Stimulated activated CD4-positive, alpha-beta T cell treated with anti-CD3 and anti-CD28 coated beads, Interleukin-4, amount 100 ng/mL, for 4 hours (primary cell): ENCODE data around the gene STK32B.

Source experiments
- DNase-seq, 2 experiments: peaks; one replicate each; pipeline ENCODE4 v3.0.0-alpha.2; 2020

The STK32B gene

GRCh38 chr4:5078009-5078408 lies 26.7 kb downstream of the STK32B start:
- no peak for DNase-seq

- no peak for DNase-seq
Measured at GRCh38 chr4:5079581-5079980, 28.3 kb downstream of the STK32B start.

- DNase-seq: no peak
Measured at GRCh38 chr4:5081441-5081999, 30.2 kb downstream of the STK32B start.

- DNase-seq: no peak
Measured at GRCh38 chr4:5082376-5082775, 31.1 kb downstream of the STK32B start.

- DNase-seq: no peak
Measured at GRCh38 chr4:5084911-5085475, 33.7 kb downstream of the STK32B start.

- DNase-seq: no peak
Measured at GRCh38 chr4:5086535-5086934, 35.3 kb downstream of the STK32B start.

- DNase-seq: no peak
Measured at GRCh38 chr4:5096261-5096660, 45.0 kb downstream of the STK32B start.

- DNase-seq: no peak
Measured at GRCh38 chr4:5098176-5098575, 46.9 kb downstream of the STK32B start.

DNA sequence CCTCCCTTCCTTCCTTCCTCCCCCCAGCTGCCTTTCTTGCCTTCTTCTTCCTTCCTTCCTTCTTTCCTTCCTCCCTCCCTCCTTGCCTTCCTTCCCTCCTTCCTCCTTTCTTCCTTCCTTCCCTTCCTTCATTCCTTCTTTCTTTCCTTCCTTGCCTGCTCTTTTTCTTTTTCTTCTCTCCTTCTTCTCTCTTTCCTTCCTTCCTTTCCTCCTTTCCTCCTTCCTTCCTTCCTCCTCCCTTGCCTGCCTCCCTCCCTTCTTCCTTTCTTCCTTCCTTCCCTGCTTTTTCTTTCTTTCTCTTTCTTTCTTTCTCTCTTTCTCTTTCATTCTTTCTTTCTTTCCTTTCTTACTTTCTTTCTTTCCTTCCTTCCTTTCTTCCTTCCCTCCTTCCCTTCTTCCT lies 49.1 kb downstream of the STK32B start:
- no peak for DNase-seq

DNA sequence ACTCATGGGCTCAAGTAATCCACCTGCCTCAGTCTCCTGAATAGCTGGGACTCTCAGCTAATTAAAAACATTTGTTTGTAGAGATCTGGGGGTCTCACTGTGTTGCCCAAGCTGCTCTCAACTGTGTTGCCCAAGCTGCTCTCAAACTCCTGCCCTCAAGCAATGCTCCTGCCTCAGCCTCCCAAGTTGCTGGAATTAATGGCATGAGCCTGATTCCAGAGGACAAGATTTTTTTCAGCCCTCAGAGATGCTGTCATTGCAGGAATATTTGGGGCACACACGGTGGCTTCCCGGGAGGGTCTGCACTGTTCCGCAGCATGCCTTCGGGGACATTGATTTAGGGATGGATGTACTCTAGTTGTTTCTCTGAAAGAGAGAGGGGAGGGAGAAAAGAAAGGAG lies 49.7 kb downstream of the STK32B start:
- DNase-seq: no peak

DNA sequence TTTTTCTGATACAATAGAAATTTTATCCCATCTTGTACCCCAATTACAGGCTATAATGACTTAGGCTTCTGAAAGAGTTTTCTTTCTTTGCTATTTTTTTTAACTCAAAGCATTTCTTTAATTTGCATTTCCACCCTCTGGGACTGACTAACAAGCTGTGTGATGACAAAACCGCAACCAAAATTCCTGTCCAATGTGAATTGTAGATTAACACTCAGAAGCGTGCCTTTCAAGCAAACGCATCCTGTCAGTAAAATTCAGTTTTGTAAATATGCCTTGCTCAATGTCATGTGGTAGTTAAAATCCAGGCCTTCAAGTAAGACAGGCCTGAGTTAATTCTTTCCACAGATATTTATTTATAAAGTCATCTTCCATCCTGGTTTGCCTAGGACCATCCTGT lies 50.3 kb downstream of the STK32B start:
- no peak for DNase-seq

DNA sequence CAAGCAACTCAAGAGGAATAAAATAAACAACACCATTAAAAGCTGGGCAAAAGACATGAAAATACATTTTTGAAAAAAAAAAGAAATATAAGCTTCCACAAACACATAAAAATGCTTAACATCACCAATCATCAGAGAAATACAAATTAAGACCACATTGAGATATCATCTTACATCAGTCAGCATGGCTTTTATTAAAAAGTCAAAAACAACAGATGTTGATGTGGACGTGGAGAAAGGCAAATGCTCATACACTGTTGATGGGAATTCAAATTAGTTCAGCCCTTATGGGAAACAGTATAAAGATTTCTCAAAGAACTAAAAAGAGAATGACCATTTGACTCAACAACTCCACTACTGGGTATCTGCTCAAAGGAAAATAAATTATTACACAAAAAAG lies 59.6 kb downstream of the STK32B start:
- DNase-seq: no peak

DNA sequence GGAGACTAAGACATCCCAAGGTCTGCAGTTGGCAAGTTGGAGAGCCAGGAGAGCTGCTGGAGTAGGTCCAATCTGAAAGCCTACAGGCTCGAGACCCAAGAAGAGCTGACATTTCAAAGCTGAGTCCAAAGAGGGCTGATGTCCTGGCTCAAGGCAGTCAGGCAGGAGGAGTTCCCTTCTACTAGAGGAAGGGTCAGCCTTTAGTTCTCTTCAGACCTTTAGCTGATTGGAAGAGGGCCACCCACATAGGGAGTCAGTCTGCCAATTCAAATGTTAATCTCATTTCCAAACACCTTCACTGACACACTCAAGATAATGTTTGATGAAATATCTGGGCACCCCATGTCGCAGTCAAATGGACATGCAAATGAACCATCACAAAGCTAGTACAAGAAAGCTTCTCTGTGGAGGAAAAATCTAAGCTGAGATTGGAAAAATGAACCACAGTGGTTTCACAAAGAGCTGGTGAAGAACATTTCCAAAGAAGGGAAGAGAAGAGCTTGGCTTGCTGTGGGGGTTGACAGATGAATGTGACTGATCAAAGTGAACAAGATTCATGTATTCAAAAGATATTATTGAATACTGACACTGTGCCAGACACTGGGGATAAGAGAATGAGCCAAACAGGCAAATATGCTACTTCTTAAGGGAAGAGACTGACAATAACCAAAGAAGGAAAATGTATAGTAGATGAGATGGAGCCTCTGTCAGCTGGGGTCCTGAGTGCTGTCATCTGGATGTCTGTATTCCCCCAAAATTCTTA lies 61.2 kb downstream of the STK32B start:
- DNase-seq: no peak

- no peak for DNase-seq
Measured at GRCh38 chr4:5114950-5115349, 63.7 kb downstream of the STK32B start.

- DNase-seq: no peak
Measured at GRCh38 chr4:5118091-5118786, 67.0 kb downstream of the STK32B start.

DNA sequence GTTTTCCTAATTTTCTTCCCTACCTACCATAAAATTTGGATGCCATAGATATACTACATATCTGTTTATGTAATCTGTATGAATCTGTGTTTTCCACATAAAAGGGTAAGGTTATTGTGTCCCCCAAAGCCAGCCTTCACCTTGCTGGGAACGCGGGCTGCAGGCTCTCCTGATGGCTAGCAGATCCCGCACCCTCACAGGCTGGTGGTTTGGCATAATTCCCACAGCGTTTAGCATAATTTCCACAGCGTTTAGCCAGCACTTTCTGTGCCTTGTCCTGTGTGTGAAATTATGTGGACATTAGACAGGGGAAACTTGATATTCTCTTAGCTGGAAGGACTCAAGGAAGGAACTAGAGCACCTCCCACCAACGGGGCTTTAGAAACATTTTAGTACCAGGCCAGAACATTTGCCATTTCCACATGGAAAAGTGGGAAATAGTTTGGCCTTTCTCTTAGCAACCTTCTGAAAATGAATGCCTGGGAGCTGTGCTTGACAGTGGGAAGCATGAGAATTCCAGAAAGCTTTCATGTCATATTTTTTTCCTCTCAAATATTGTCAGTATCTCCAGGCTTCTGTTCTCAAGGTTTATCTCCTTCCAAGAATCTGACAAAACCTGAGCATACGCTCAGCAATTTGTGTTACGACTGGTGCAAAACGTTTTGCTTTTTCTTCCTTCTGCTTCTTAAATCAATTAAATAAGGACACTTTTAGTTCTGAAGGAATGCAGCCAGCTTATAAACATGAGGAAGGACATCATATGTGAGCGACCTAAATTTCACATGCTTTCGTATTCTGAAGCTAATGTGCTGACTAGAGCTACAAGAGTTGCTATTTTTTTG lies 67.9 kb downstream of the STK32B start:
- no peak for DNase-seq

GRCh38 chr4:5120067-5120466 lies 68.8 kb downstream of the STK32B start:
- no peak for DNase-seq

- no peak for DNase-seq
Measured at GRCh38 chr4:5120468-5120867, 69.2 kb downstream of the STK32B start.

DNA sequence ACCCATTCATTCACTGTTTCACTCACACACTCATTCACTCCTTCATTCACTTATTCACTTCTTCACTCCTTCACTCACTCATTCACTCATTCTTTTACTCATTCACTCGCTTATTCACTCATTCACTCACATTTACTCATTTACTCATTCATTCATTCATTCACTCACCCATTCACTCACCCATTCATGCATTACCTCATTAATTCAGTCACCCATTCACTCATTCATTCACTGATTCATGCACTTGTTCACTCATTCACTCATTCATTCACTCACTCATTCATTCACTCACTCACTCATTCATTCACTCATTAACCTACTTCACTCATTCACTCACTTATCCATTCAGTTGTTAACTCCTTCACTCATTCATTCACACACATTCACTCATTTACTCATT lies 70.8 kb downstream of the STK32B start:
- no peak for DNase-seq

- DNase-seq: no peak
Measured at GRCh38 chr4:5124876-5125275, 73.6 kb downstream of the STK32B start.

GRCh38 chr4:5125321-5125720 lies 74.0 kb downstream of the STK32B start:
- no peak for DNase-seq

GRCh38 chr4:5126231-5126630 lies 75.0 kb downstream of the STK32B start:
- DNase-seq: no peak

DNA sequence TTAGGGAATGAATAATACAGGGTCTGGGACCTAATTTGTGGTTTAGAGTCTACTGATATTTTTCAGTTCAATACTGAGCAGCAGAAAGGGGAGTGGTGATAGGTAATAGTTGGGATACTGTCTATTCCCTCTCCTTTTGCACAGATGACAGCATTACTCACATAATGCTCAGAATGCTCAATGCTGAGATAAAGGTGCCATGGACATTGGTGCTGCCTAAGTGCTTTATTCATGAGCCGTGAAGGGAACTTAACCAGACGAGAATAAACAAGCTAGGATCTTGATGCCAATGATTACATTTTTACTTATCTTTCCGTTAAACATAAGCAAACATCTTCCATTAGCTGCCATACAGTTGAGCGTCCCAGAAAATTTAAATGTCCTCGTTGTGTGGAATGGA lies 75.6 kb downstream of the STK32B start:
- no peak for DNase-seq
